ENCODE data around the gene CCDC85B. TPM values are rescaled to one million over a fixed set of nuclear protein-coding genes. Genes with fewer than 3 reads are reported as not detected.

CCDC85B gene
- total RNA-seq, 2 donors from 2014 or later, result 11.2 to 16.3 TPM

GRCh38 chr11:65931773-65932557 lies 41.5 kb downstream of the CCDC85B start:
- no peak for DNase-seq
- Histone ChIP-seq H3K27me3 (no peaks in the 10 kb centered on the region), H3K9ac (ENCODE audit: low read depth in 2 of 2, low read length in 2 of 2) (no peak overlapping the region), H3K27ac (no peak overlapping the region), H3K4me1 (no peaks in the 10 kb centered on the region), H3K4me3 (no peak overlapping the region), H3K9me3 (no peaks in the 10 kb centered on the region), H3K36me3 (no peaks in the 10 kb centered on the region)
- no peak for TF ChIP-seq CTCF (IDR thresholded peaks at IDR 0.05)
- intact Hi-C loops (cut with DNase I), result no loop called here

- no peak for DNase-seq
- no peak overlapping the region for H3K9ac ChIP-seq (ENCODE audit: low read depth in 2 of 2, low read length in 2 of 2)
- intact Hi-C loops (cut with DNase I), result no loop called here
- no peak overlapping the region for H3K27ac ChIP-seq
- no peaks in the 10 kb centered on the region for H3K4me1 ChIP-seq
- TF ChIP-seq CTCF (IDR thresholded peaks at IDR 0.05), result no peak
- H3K36me3 ChIP-seq, result no peaks in the 10 kb centered on the region
- no peaks in the 10 kb centered on the region for H3K9me3 ChIP-seq
- no peak overlapping the region for H3K4me3 ChIP-seq
- no peaks in the 10 kb centered on the region for H3K27me3 ChIP-seq
Observed at GRCh38 chr11:65932558-65932919, 42.1 kb downstream of the CCDC85B start.

DNA sequence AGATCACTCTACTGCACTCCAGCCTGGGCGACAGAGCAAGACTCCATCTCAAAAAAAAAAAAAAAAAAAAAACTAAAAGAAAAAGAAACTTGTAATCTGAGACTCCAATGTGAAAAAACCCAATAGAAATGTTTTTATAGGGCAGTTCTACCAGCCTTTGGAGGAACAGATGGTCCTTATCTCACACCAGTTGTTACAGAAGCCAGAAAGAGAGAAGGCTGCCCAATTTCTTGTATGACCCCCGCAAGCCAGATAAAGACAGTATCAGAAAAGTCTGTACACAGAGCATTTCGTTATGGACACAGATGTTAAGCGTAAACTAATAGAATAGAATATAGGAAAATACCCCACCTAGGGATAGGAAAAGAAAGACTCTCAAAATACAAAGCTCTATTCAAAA lies 43.5 kb downstream of the CCDC85B start:
- Histone ChIP-seq H3K4me3 (no peak overlapping the region), H3K27ac (no peak overlapping the region), H3K4me1 (no peaks in the 10 kb centered on the region), H3K9me3 (no peaks in the 10 kb centered on the region), H3K36me3 (no peaks in the 10 kb centered on the region), H3K27me3 (no peaks in the 10 kb centered on the region), H3K9ac (ENCODE audit: low read depth in 2 of 2, low read length in 2 of 2) (no peak overlapping the region)
- DNase-seq, result no peak
- no peak for TF ChIP-seq CTCF (IDR thresholded peaks at IDR 0.05)
- intact Hi-C loops (cut with DNase I), result no loop called here

- Histone ChIP-seq H3K4me3 (no peak overlapping the region), H3K27me3 (no peaks in the 10 kb centered on the region), H3K27ac (no peak overlapping the region), H3K9ac (ENCODE audit: low read depth in 2 of 2, low read length in 2 of 2) (no peak overlapping the region), H3K36me3 (no peaks in the 10 kb centered on the region), H3K4me1 (no peaks in the 10 kb centered on the region), H3K9me3 (no peaks in the 10 kb centered on the region)
- DNase-seq, result no peak
- no peak for TF ChIP-seq CTCF (IDR thresholded peaks at IDR 0.05)
- intact Hi-C loops (cut with DNase I), result no loop called here
Observed at GRCh38 chr11:65937766-65938165, 47.3 kb downstream of the CCDC85B start.

Other genes starting within 250 kb of the CCDC85B start
- gene RELA, start 227.8 kb upstream of the CCDC85B start, total RNA-seq, result 10 to 100 TPM; 58.7 to 68.3 TPM
- 10 to 100 TPM; 65.3 to 83.4 TPM for gene KAT5, start 178.4 kb upstream of the CCDC85B start, total RNA-seq
- 10 to 100 TPM; 26.1 to 58.1 TPM for gene RNASEH2C, start 169.9 kb upstream of the CCDC85B start, total RNA-seq
- 10 to 100 TPM; 17.6 to 20.1 TPM for gene AP5B1, start 109.7 kb upstream of the CCDC85B start, total RNA-seq
- 10 to 100 TPM; 29.0 to 32.9 TPM for gene OVOL1, start 103.6 kb upstream of the CCDC85B start, total RNA-seq
- gene SNX32, start 56.7 kb upstream of the CCDC85B start, total RNA-seq, result 1 to 10 TPM; 1.6 to 1.9 TPM
- 1,000 to 10,000 TPM; 1,832 to 1,932 TPM for gene CFL1, start 32.5 kb upstream of the CCDC85B start, total RNA-seq
- 10 to 100 TPM; 47.2 to 62.5 TPM for gene MUS81, start 30.2 kb upstream of the CCDC85B start, total RNA-seq
- 10 to 100 TPM in 1 of 2 donors, 1 to 10 TPM in 1; 9.6 to 22.5 TPM for gene EFEMP2, start 17.9 kb upstream of the CCDC85B start, total RNA-seq
- 1 to 10 TPM; 1.2 TPM for gene CTSW, start 10.8 kb upstream of the CCDC85B start, total RNA-seq
- 10 to 100 TPM; 41.9 to 53.5 TPM for gene FIBP, start 2.2 kb upstream of the CCDC85B start, total RNA-seq
- 1 to 10 TPM in 1 of 2 donors, under 1 TPM in 1; 0.84 to 4.2 TPM for gene FOSL1, start 9.7 kb downstream of the CCDC85B start, total RNA-seq
- gene C11orf68, start 28.4 kb downstream of the CCDC85B start, total RNA-seq, result 10 to 100 TPM; 26.6 to 29.0 TPM
- 10 to 100 TPM; 53.4 to 91.5 TPM for gene DRAP1, start 28.8 kb downstream of the CCDC85B start, total RNA-seq
- gene TSGA10IP, start 54.8 kb downstream of the CCDC85B start, total RNA-seq, result not detected
- gene SART1, start 71.1 kb downstream of the CCDC85B start, total RNA-seq, result 10 to 100 TPM; 40.0 to 50.9 TPM
- gene EIF1AD, start 111.5 kb downstream of the CCDC85B start, total RNA-seq, result 10 to 100 TPM; 27.8 to 32.8 TPM
- gene BANF1, start 111.8 kb downstream of the CCDC85B start, total RNA-seq, result 100 to 1,000 TPM; 128 to 231 TPM
- not detected for gene CST6, start 121.3 kb downstream of the CCDC85B start, total RNA-seq
- under 1 TPM in 1 of 2 donors, not detected in 1; 0.35 TPM for gene CATSPER1, start 135.8 kb downstream of the CCDC85B start, total RNA-seq
- not detected for gene GAL3ST3, start 158.5 kb downstream of the CCDC85B start, total RNA-seq
- 100 to 1,000 TPM; 139 to 196 TPM for gene SF3B2, start 161.7 kb downstream of the CCDC85B start, total RNA-seq
- 10 to 100 TPM; 10.1 to 20.9 TPM for gene PACS1, start 179.6 kb downstream of the CCDC85B start, total RNA-seq

All from colonic mucosa (tissue), 4 donors.